H1 (cell line): ENCODE results near the gene SMARCA4. TPM values are rescaled to one million over a fixed set of nuclear protein-coding genes. Genes with fewer than 3 reads are reported as not detected.
"Not testable (repeated sequence)": the region's sequence is repeated elsewhere in the genome, so short reads cannot be mapped to it uniquely, and the experiment has no call there.

Experiments
- CTCF ChIA-PET: fragments of 300-600 bp; sonication (Branson Sonifier 250); formaldehyde crosslinking; loops from one replicate; lab custom pipeline; 2021; ENCODE audit not compliant: partially characterized antibody; lab: Charles Lee
- POLR2A ChIA-PET: fragments of 300-600 bp; sonication (Branson Sonifier 250); formaldehyde crosslinking; loops from one replicate; lab custom pipeline; 2021; ENCODE audit warnings: inconsistent platforms; ENCODE audit not compliant: partially characterized antibody; lab: Charles Lee
- DNase-seq, 2 experiments: peaks; one replicate each; pipeline versions ENCODE4 v3.0.0 to v3.0.0-alpha.2; 2010 to 2022; ENCODE audit warnings: low spot score in 2 of 2, low read depth in 1 of 2, mixed read lengths in 1 of 2
- FAIRE-seq: peaks from 2 replicates; lab custom pipeline; 2011; peaks lifted over from hg19 to GRCh38; lab: Jason Lieb, UNC
- H2AFZ ChIP-seq: 2 replicates; pipeline ENCODE4 v1.8.1; 2012; ENCODE audit warnings: low read length, inconsistent platforms
- H2AK5ac ChIP-seq: 2 replicates; pipeline ENCODE4 v1.6.1; 2013; ENCODE audit warnings: low read depth, low read length
- H2BK120ac ChIP-seq: replicated peaks from 2 replicates; pipeline ENCODE3; 2013; ENCODE audit warnings: low read depth, low read length, inconsistent platforms
- H2BK12ac ChIP-seq: 2 replicates; pipeline ENCODE4 v1.6.1; 2013; ENCODE audit warnings: low read depth, low read length
- H2BK15ac ChIP-seq: 2 replicates; pipeline ENCODE4 v1.6.1; 2013; ENCODE audit warnings: low read length
- H2BK20ac ChIP-seq: 2 replicates; pipeline ENCODE4 v1.6.1; 2013; ENCODE audit warnings: low read length
- H2BK5ac ChIP-seq: 2 replicates; pipeline ENCODE4 v1.6.1; 2013; ENCODE audit warnings: low read depth, low read length
- H3K14ac ChIP-seq: 2 replicates; pipeline ENCODE4 v1.6.1; 2013; ENCODE audit warnings: inconsistent platforms; ENCODE audit not compliant: insufficient read length
- H3K18ac ChIP-seq: 2 replicates; pipeline ENCODE4 v1.6.1; 2013; ENCODE audit warnings: low read length; ENCODE audit errors: extremely low read depth
- H3K23ac ChIP-seq: 2 replicates; pipeline ENCODE4 v1.6.1; 2013; ENCODE audit warnings: inconsistent platforms; ENCODE audit not compliant: insufficient read length
- H3K23me2 ChIP-seq: 2 replicates; pipeline ENCODE4 v1.6.1; 2013; ENCODE audit warnings: low read depth, low read length
- H3K27ac ChIP-seq: 2 replicates; pipeline ENCODE4 v1.6.1; 2011; ENCODE audit warnings: low read depth, low read length, inconsistent platforms
- H3K27me3 ChIP-seq, 4 experiments: replicated peaks in 1 of 4; 1 replicate in 1 of 4; 2 replicates in 3 of 4; pipeline versions ENCODE4 v1.6.1 to v1.8.1; 2011 to 2013; ENCODE audit warnings: low read length in 3 of 4, mild to moderate bottlenecking in 3 of 4, inconsistent platforms in 2 of 4, mixed read lengths in 2 of 4, moderate library complexity in 1 of 4; ENCODE audit not compliant: control insufficient read depth in 3 of 4, insufficient read depth in 3 of 4; ENCODE audit errors: extremely low read depth in 1 of 4
- H3K36me3 ChIP-seq, 4 experiments: 2 replicates each; pipeline versions ENCODE4 v1.6.1 to v1.8.1; 2011 to 2013; ENCODE audit warnings: mild to moderate bottlenecking in 4 of 4, low read length in 3 of 4, moderate library complexity in 2 of 4, control low read depth in 1 of 4, inconsistent platforms in 1 of 4; ENCODE audit not compliant: insufficient read depth in 4 of 4, control insufficient read depth in 2 of 4
- H3K4ac ChIP-seq: replicated peaks from 2 replicates; pipeline ENCODE3; 2013; ENCODE audit warnings: low read length, low read depth, mixed read lengths, inconsistent platforms; ENCODE audit not compliant: insufficient read length
- H3K4me1 ChIP-seq, 4 experiments: replicated peaks in 1 of 4; 1 replicate in 1 of 4; 2 replicates in 3 of 4; pipeline versions ENCODE4 v1.6.1 to v1.8.1; 2011 to 2013; ENCODE audit warnings: low read length in 3 of 4, inconsistent platforms in 2 of 4, mixed read lengths in 1 of 4; ENCODE audit not compliant: insufficient read depth in 4 of 4, control insufficient read depth in 3 of 4
- H3K4me2 ChIP-seq, 2 experiments: 2 replicates each; pipeline versions ENCODE4 v1.6.1 to v1.8.1; 2011 to 2013; ENCODE audit warnings: low read depth in 2 of 2, low read length in 2 of 2, control low read depth in 1 of 2, inconsistent platforms in 1 of 2, mild to moderate bottlenecking in 1 of 2; ENCODE audit not compliant: insufficient read depth in 1 of 2
- H3K4me3 ChIP-seq, 4 experiments: fragments of 200-600, 300-600 bp in 1 of 4; sonication (generic), shearing (Covaris generic), sonication (Bioruptor Twin) in 1 of 4; 2 replicates each; pipeline versions ENCODE4 v1.5.1 to v1.8.1; 2011 to 2016; ENCODE audit warnings: low read length in 4 of 4, low read depth in 3 of 4, control low read depth in 2 of 4, inconsistent platforms in 2 of 4, mild to moderate bottlenecking in 2 of 4, mixed read lengths in 1 of 4, moderate library complexity in 1 of 4; ENCODE audit not compliant: insufficient read depth in 2 of 4; ENCODE audit errors: extremely low read depth in 1 of 4
- H3K56ac ChIP-seq: replicated peaks from 2 replicates; pipeline ENCODE3; 2013; ENCODE audit warnings: low read depth, mild to moderate bottlenecking, mixed read lengths, low read length, inconsistent platforms; ENCODE audit not compliant: insufficient read length
- H3K79me1 ChIP-seq: 2 replicates; pipeline ENCODE4 v1.6.1; 2013; ENCODE audit warnings: low read depth, low read length, control low read depth
- H3K79me2 ChIP-seq, 2 experiments: 2 replicates each; pipeline versions ENCODE4 v1.6.1 to v1.8.1; 2012 to 2013; ENCODE audit warnings: low read length in 2 of 2, mild to moderate bottlenecking in 2 of 2, inconsistent platforms in 1 of 2; ENCODE audit not compliant: insufficient read depth in 2 of 2, control insufficient read depth in 1 of 2
- H3K9ac ChIP-seq, 4 experiments: replicated peaks in 1 of 4; 1 replicate in 1 of 4; 2 replicates in 3 of 4; pipeline versions ENCODE4 v1.6.1 to v1.8.1; 2011 to 2013; ENCODE audit warnings: low read depth in 3 of 4, low read length in 3 of 4, control low read depth in 2 of 4, mild to moderate bottlenecking in 2 of 4, moderate library complexity in 2 of 4, inconsistent platforms in 1 of 4; ENCODE audit errors: extremely low read depth in 1 of 4
- H3K9me3 ChIP-seq, 2 experiments: 2 replicates each; pipeline versions ENCODE4 v1.6.1 to v1.8.1; 2012 to 2013; ENCODE audit warnings: mild to moderate bottlenecking in 2 of 2, moderate library complexity in 2 of 2, control low read depth in 1 of 2, inconsistent platforms in 1 of 2, low read depth in 1 of 2, low read length in 1 of 2, mixed read lengths in 1 of 2; ENCODE audit not compliant: insufficient read depth in 2 of 2
- H4K20me1 ChIP-seq, 2 experiments: replicated peaks in 1 of 2; 2 replicates each; pipeline versions ENCODE3 to v1.8.1; 2011 to 2013; ENCODE audit warnings: inconsistent platforms in 2 of 2, low read length in 2 of 2, mild to moderate bottlenecking in 1 of 2; ENCODE audit not compliant: insufficient read depth in 2 of 2, control insufficient read depth in 1 of 2
- H4K5ac ChIP-seq: 2 replicates; pipeline ENCODE4 v1.6.1; 2013; ENCODE audit warnings: low read length, low read depth, mixed read lengths, inconsistent platforms; ENCODE audit not compliant: insufficient read length
- H4K8ac ChIP-seq: 2 replicates; pipeline ENCODE4 v1.8.0; 2013; ENCODE audit warnings: mild to moderate bottlenecking, moderate library complexity, low read length, inconsistent platforms; ENCODE audit not compliant: insufficient read depth; ENCODE audit errors: extremely low read depth
- H4K91ac ChIP-seq: replicated peaks from 2 replicates; pipeline ENCODE3; 2013; ENCODE audit warnings: low read length, mixed read lengths, inconsistent platforms; ENCODE audit not compliant: insufficient read length
- WGBS, 2 experiments: shearing (Covaris generic) in 1 of 2; methylation state at CpG; one replicate each; pipeline versions ENCODE4 v1.1.6 to v1.1.7; 2013 to 2015; ENCODE audit warnings: low lambda C conversion rate in 2 of 2, mixed read lengths in 2 of 2, inconsistent platforms in 1 of 2, low coverage in 1 of 2, missing lambda C conversion rate in 1 of 2; ENCODE audit not compliant: insufficient replicate concordance in 2 of 2, insufficient coverage in 1 of 2, insufficient read length in 1 of 2; ENCODE audit errors: extremely low coverage in 1 of 2, missing lambda C conversion rate in 1 of 2; 5-methylcytosine and 5-hydroxymethylcytosine counted together
- polyA plus RNA-seq, 7 experiments: library from polyadenylated mRNA; depleted of rRNA in 3 of 7; stranded (reverse) in 5 of 7; unstranded in 2 of 7; fragments of >200 nt in 5 of 7; fragments of 200-250 nt in 2 of 7; gene quantifications; 1 replicate in 5 of 7; 2 replicates in 1 of 7; 4 replicates in 1 of 7; pipeline versions ENCODE4 v1.2.1 to v1.2.3, GENCODE V29; 2011 to 2013; ENCODE audit warnings: missing spikeins in 2 of 7, mixed read lengths in 2 of 7
- total RNA-seq: library from RNA; stranded (reverse); fragmentation: NEBNext Ultra II Directional; extraction: Animal tissue kit (Norgen Biotek cat#: 25700); gene quantifications from 2 replicates; pipeline ENCODE4 v1.2.1, GENCODE V29; 2021

Gene SMARCA4
- total and polyA plus RNA-seq, 2 of the 8 experiments (the other 6 are each of a cell fraction or from before 2014, with no cell fraction given): 86.4 to 263 TPM

DNA sequence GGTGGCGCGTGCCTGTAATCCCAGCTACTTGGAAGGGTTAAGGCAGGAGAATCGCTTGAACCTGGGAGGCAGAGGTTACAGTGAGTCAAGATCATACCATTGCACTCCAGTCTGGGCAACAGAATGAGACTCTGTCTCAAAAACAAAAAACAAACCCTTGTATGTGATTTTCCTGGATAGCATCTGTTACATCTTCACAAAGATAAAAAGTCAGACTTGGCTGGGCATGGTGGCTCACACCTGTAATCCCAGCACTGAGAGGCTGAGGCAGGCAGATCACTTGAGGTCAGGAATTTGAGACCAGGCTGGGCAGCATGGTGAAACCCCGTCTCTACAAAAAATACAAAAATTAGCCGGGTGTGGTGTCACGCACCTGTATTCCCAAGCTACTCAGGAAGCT is 136.5 kb downstream of the SMARCA4 start:
- not testable (repeated sequence) for H2AK5ac ChIP-seq, H2BK120ac ChIP-seq, H4K8ac ChIP-seq, H2BK20ac ChIP-seq, H3K23ac ChIP-seq, H3K79me1 ChIP-seq, H4K91ac ChIP-seq, H2BK15ac ChIP-seq, H2BK12ac ChIP-seq, H3K4me1 ChIP-seq, H2BK5ac ChIP-seq, H3K23me2 ChIP-seq, H3K9ac ChIP-seq, H3K9me3 ChIP-seq, H3K27me3 ChIP-seq, H3K18ac ChIP-seq, H3K27ac ChIP-seq, DNase-seq, H3K4me2 ChIP-seq, H3K56ac ChIP-seq, H2AFZ ChIP-seq, FAIRE-seq, H3K4ac ChIP-seq, H3K14ac ChIP-seq, H3K4me3 ChIP-seq, H4K5ac ChIP-seq
- POLR2A ChIA-PET: interaction anchor here (0.6 to 0.9 kb wide), 2 partner anchors 10 to 77 kb away, joined by 3 read pairs; no protein-coding TSS in a partner anchor
- 95% methylated on average over 6 of the region's 6 CpGs; no CpG with 5 or more reads in 1 of the 2 experiments for WGBS, 2 experiments
- Histone ChIP-seq H3K79me2 (peaks cover 37 to 84% of the 10 kb centered on the region in 2 experiments), H3K36me3 (peaks cover 20 to 89% (median 41%) of the 10 kb centered on the region in 4 experiments), H4K20me1 (peaks cover 26 to 42% of the 10 kb centered on the region in 2 experiments)
- CTCF ChIA-PET: interaction anchor here (1.0 kb wide), 1 partner anchor 161 kb away, joined by 3 read pairs; no protein-coding TSS in a partner anchor
